PC-3 (cell line): Measurements from ENCODE around the gene TPGS1.

Experiments used
- CTCF ChIP-seq: fragments of 300-600 bp; sonication (generic); conservative IDR thresholded peaks from 2 replicates; pipeline ENCODE4 v1.5.1; 2017; ENCODE audit warnings: antibody characterized with exemption, low read depth, mild to moderate bottlenecking, low read length
- EZH2 ChIP-seq: fragments of 300-600 bp; sonication (generic); IDR thresholded peaks from one replicate; pipeline ENCODE4 v1.6.1; 2017; ENCODE audit warnings: antibody characterized with exemption, mild to moderate bottlenecking, low read length; ENCODE audit not compliant: unreplicated experiment

- TF ChIP-seq EZH2 (no peak), CTCF (no peak)
Observed at GRCh38 chr19:531009-531752, 23.9 kb downstream of the TPGS1 start.
